GM19240 (cell line): ENCODE measurements around the gene TMPRSS11D.

Experiments used
- DNase-seq: peaks from one replicate; pipeline ENCODE4 v3.0.0; 2011; ENCODE audit warnings: low spot score; ENCODE audit not compliant: insufficient read length

The TMPRSS11D gene, protein sequence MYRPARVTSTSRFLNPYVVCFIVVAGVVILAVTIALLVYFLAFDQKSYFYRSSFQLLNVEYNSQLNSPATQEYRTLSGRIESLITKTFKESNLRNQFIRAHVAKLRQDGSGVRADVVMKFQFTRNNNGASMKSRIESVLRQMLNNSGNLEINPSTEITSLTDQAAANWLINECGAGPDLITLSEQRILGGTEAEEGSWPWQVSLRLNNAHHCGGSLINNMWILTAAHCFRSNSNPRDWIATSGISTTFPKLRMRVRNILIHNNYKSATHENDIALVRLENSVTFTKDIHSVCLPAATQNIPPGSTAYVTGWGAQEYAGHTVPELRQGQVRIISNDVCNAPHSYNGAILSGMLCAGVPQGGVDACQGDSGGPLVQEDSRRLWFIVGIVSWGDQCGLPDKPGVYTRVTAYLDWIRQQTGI

DNA sequence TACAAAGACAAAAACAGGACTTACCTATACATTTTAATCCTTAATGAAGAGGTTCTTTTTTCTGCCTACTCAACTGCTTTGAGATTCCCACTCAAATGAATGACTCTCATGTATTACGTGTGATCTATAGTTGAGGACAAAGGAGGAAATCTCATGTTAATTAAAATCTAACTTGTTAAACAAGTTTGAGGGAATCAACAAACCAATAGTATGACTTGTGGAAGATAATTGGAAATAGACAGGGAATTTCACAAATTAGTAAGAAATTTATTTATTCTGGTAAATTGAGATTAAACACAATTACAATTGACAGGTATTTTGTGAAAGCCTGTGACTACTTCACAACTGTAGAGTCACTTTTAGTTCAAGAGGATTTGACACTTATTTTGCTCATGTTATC lies at the start of gene TMPRSS11D:
TMPRSS11D (minus strand) TSS at position 101 of the 400 bp plus-strand sequence; CDS start at position 32, 69 bp downstream.
- no peak for DNase-seq

DNA sequence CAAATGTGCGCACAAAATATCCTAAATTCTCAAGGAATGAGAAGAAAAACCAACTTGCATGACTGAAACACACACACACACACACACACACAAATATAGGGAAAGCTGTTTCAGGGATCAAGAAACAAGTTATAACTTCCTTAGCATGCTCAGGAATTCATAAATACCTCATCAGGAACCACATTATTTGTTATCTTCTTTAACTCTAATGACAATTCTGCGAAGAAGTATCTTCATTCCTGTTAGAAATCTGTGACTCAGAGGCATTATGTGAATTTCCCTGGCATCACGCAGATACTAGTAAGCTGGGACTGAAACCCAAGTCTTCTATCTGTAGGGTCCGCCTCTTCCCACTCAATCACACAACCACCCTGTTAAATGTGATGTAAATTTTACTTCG lies 49.2 kb upstream of the TMPRSS11D start:
- DNase-seq, result no peak

- DNase-seq, result no peak
These were observed 47.5 kb upstream of the TMPRSS11D start for GRCh38 chr4:67931256-67931655.

- DNase-seq, result no peak
These were observed 45.6 kb upstream of the TMPRSS11D start for GRCh38 chr4:67929426-67929825.

GRCh38 chr4:67928546-67928945 lies 44.7 kb upstream of the TMPRSS11D start:
- no peak for DNase-seq

DNA sequence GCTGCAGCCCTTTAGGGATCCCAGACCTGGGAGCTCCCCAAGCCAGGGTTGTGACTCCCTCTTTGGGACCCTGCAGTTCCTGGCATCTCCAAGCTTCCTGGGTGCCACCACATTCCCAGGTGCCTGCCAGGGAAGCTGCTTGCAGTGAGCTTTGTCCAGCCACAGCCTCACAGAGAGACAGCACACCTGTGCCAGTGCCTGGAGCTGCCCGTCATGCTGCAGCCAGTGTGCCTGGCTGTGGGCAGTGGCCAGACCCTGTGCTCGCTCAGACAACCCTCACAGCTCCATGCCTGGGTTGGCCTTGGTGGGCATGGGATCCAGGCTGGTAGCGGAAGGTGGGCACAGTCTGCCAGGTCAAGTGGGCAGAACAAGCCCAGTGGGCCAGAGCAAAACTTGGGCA lies 43.4 kb upstream of the TMPRSS11D start:
- no peak for DNase-seq

DNA sequence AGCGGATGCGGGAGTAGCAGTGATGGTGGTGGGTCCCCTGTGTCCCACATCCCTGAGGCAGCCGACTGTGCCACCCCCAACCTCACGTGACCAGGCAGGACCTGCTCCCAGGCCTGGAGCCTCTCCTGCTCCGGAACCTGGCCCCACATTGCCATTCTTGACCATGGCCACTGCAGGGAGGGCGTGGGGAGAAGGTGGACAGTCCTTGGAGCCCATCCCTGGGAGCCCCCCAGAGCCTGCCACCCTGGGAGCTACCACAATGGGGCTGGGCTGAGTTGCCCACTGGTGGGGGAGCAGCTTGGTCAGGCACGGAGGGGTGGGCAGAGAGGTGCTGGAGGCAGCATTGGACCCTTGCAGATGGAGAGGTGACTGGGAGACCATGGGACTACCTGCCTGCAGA lies 42.7 kb upstream of the TMPRSS11D start:
- DNase-seq, result no peak

DNA sequence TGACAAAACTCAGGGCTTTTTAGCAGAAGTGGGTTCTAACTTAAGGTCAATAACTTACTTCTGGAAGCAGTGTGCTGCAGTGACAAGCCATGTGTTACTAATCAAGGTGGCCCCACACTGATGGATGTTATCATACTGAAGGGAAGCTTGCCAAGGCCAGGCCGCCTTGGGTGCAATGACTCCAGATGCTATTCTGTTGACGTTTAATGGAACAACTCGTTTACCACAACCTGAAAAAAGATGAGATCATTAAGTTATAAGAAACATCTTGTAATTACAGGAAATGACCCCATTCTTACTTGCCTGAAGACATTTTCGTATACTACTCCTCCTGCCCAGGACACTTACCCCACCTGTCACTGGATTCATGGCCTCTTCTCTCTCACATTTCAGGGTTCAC lies 38.9 kb upstream of the TMPRSS11D start:
- no peak for DNase-seq

DNA sequence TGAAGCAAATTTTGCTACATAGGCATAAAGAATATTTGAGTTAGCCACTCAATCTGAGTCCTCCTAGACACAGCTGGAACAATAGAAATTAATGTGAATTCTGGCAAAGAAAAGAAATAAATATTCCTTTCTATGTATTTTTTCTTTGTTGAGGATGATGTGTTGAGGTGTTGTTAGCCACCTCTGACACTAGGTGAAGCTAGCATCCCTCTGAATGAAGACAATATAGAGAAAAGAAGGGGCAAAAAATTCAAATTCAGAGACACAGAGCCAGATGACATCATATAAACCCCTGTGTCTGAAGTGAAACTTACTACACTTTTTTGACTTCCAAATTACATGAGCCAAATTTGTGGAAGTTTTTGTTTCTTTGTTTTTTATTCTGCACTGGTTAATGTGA lies 34.6 kb upstream of the TMPRSS11D start:
- no peak for DNase-seq

- no peak for DNase-seq
These were observed 31.7 kb upstream of the TMPRSS11D start for GRCh38 chr4:67915400-67915966.

GRCh38 chr4:67912080-67912479 lies 28.3 kb upstream of the TMPRSS11D start:
- DNase-seq, result no peak

GRCh38 chr4:67911638-67912037 lies 27.8 kb upstream of the TMPRSS11D start:
- DNase-seq, result no peak

GRCh38 chr4:67911141-67911540 lies 27.3 kb upstream of the TMPRSS11D start:
- no peak for DNase-seq

DNA sequence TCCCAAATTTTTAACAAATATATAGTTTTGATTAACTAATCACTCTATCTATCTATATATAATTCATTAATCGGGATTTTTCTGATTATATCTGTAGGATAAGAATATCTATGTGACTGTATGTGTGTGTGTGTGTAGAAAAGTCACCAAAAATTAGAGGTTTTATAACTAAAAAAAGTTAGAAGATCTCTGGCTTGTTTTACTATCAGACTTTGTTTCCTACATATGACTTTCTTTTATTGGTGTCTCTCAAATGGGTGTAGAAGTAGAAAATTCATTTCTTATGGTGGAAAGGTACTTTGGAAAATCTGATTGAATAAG lies 26.7 kb upstream of the TMPRSS11D start:
- DNase-seq, result no peak

DNA sequence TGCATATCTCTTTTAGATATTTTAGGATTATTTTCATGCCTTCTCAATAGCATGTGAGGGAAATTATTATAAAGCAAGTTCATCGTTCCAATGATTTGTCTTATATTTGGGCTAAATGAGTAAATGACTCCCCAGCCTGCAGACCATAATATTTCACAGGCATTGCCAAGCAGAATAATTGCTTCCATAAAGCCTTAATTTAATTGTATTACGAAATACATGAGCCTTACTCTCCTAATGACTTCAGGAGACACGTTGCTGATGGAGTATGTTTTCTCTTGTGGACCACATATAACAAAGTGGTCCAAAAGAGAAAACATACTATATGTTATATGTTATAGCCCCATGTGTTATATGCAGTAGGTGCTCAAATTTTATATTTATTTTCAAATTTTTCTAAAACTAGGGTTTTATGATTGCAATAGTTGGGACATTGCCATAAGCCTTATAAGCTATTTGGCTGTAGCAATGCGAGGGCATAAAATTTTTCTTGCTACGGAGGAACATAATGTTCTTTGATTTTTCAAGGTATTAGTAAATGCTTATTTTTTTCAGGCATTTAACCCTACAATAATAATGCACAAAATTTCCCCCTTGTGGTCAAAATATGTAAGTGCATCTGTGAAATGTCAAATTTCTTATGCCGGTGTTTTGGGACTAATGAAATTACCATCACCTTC lies 26.2 kb upstream of the TMPRSS11D start:
- no peak for DNase-seq

DNA sequence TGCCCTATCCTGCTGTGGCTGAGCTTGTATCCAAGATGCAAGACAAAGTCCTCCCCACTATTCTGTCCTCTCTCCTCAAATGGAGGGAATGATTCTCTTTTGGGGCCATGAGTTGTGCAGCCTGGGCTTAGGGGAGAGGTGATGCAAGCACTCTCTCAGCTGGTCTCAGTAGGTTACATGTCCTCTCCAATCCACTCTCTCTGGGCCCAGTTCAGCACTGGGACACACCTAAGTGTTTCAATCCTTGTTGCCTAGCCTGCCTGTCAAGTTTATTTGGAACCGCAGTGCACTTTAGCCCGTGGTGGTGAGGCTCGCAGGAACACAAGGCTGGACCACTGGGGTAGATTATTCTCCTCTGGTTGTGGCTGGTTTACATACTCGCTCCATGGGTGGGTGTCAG lies 23.8 kb upstream of the TMPRSS11D start:
- no peak for DNase-seq

GRCh38 chr4:67899096-67899495 lies 15.3 kb upstream of the TMPRSS11D start:
- DNase-seq, result no peak

DNA sequence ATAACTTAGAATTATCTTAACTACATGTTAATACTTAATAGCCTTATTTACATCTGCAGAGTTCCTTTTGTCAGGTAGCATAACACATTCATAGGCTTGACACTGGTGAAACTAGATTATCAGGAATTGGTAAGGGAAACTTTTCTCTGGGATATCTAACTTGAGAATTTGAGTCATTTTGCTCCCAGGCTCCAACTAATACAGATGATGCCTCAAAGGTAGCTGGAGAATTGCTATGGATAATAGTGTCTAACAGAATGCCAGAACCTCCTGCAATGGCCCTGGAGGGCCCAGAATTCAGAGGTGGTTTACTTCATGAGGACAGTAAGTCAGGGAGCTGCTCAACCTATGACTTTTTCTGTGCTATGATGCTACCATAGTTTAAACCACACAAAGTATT lies 13.9 kb upstream of the TMPRSS11D start:
- DNase-seq, result no peak

DNA sequence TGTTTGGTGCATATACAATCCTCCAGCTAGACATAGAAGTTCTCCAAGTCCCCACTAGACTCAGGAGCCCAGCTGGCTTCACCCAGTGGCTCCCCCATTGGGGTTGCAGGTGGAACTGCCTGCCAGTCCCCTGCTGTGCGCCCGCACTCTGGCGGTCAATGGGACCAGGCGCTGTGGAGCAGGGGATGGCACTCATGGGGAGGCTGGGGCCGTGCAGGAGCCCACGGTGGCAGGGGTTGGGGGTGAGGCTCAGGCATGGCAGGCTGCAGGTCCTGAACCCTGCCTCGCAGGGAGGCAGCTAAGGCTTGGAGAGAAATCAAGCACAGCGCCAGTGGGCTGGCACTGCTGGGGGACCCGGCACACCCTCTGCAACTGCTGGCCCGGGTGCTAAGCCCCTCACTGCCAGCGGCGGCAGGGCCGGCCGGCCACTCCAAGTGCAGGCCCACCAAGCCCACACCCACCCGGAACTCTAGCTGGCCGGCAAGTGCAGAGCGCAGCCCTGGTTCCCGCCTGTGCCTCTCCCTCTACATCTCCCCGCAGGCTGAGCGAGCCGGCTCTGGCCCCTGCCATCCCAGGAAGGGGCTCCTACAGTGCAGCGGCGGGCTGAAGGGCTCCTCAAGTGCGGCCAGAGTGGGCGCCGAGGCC lies 12.7 kb upstream of the TMPRSS11D start:
- DNase-seq, result no peak

DNA sequence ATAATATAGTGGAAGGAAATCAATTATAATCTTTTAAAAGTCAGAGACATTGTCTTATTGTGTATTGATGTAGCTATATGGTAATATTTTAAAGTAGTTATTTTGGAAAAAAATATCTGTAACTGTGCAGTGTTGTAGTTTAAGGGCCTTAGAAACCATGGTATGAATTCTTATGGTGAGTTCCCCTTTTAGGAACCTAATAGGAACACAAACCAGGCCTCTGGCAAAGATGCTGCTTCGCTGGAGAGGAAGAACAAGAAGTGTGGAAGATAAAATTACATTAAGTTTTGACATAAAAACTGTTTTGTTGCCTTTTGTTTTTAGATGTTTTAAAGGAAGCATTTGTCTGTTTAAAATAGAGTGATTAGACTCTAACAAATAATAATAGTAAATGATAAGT lies 10.9 kb upstream of the TMPRSS11D start:
- DNase-seq, result no peak

GRCh38 chr4:67892905-67893304 lies 9.1 kb upstream of the TMPRSS11D start:
- no peak for DNase-seq

- no peak for DNase-seq
These were observed 8.5 kb upstream of the TMPRSS11D start for GRCh38 chr4:67892253-67892652.
